OCI-LY1 (cell line): Measurements from ENCODE around the gene ADGRL4.

Experiments used
- H2AFZ ChIP-seq: fragments of 200-600 bp; sonication (generic), shearing (Covaris generic); 2 replicates; pipeline ENCODE4 v1.6.0; 2014; ENCODE audit warnings: antibody characterized with exemption, mild to moderate bottlenecking, low read length
- H3F3A ChIP-seq: fragments of 200-600 bp; sonication (generic), shearing (Covaris generic); 2 replicates; pipeline ENCODE4 v1.6.0; 2014; ENCODE audit warnings: mild to moderate bottlenecking, antibody characterized with exemption, low read length, moderate library complexity; ENCODE audit not compliant: insufficient read depth
- H3K27ac ChIP-seq: fragments of 200-600 bp; sonication (generic); 2 replicates; pipeline ENCODE4 v1.5.1; 2014; ENCODE audit warnings: low read length, mixed run types, mild to moderate bottlenecking, low read depth; ENCODE audit not compliant: poor library complexity, severe bottlenecking
- H3K27me3 ChIP-seq: fragments of 200-600 bp; sonication (generic); 2 replicates; pipeline ENCODE4 v1.6.0; 2014; ENCODE audit warnings: antibody characterized with exemption, mild to moderate bottlenecking, low read length, moderate library complexity; ENCODE audit not compliant: insufficient read depth
- H3K36me3 ChIP-seq: fragments of 200-600 bp; sonication (generic); 2 replicates; pipeline ENCODE4 v1.6.1; 2014; ENCODE audit warnings: mild to moderate bottlenecking, antibody characterized with exemption, low read length, moderate library complexity, mixed read lengths; ENCODE audit not compliant: insufficient read depth
- H3K4me1 ChIP-seq: fragments of 200-600 bp; sonication (generic); 2 replicates; pipeline ENCODE4 v1.5.1; 2014; ENCODE audit warnings: mild to moderate bottlenecking, low read length, moderate library complexity; ENCODE audit not compliant: insufficient read depth, severe bottlenecking
- H3K4me2 ChIP-seq: fragments of 200-600 bp; sonication (generic), shearing (Covaris generic); 2 replicates; pipeline ENCODE4 v1.6.1; 2014; ENCODE audit warnings: low read length
- H3K4me3 ChIP-seq: fragments of 200-600 bp; sonication (generic); 2 replicates; pipeline ENCODE4 v1.5.1; 2014; ENCODE audit warnings: low read length, low read depth, mild to moderate bottlenecking, mixed read lengths; ENCODE audit not compliant: poor library complexity, severe bottlenecking
- H3K79me2 ChIP-seq: fragments of 200-600 bp; shearing (Covaris generic); 2 replicates; pipeline ENCODE4 v1.6.1; 2016; ENCODE audit warnings: mixed run types, low read length, mixed read lengths; ENCODE audit not compliant: insufficient read depth
- H3K9ac ChIP-seq: fragments of 200-600 bp; sonication (generic), shearing (Covaris generic); 2 replicates; pipeline ENCODE4 v1.6.1; 2014; ENCODE audit warnings: mild to moderate bottlenecking, low read length, mixed read lengths
- H3K9me2 ChIP-seq: fragments of 200-600 bp; sonication (generic), shearing (Covaris generic); 2 replicates; pipeline ENCODE4 v1.6.1; 2014; ENCODE audit warnings: low read depth, mild to moderate bottlenecking, low read length, mixed read lengths
- H3K9me3 ChIP-seq: fragments of 200-600 bp; shearing (Covaris generic); 2 replicates; pipeline ENCODE4 v1.6.1; 2014; ENCODE audit warnings: low read length, mixed read lengths
- H4K20me1 ChIP-seq: fragments of 200-600 bp; sonication (generic), shearing (Covaris generic); 2 replicates; pipeline ENCODE4 v1.6.0; 2016; ENCODE audit warnings: mild to moderate bottlenecking, low read length; ENCODE audit not compliant: insufficient read depth
- EZH2 ChIP-seq: fragments of 200-600 bp; sonication (generic), shearing (Covaris generic); IDR thresholded peaks from 2 replicates; pipeline ENCODE4 v1.8.0; 2017; ENCODE audit warnings: borderline replicate concordance, mixed run types, mild to moderate bottlenecking, antibody characterized with exemption, low read length, moderate library complexity, mixed read lengths
- TF ChIP-seq, protein P1 (sequence below): fragments of 200-600 bp; sonication (generic), shearing (Covaris generic); IDR thresholded peaks from 2 replicates; pipeline ENCODE4 v1.5.1; 2017; ENCODE audit warnings: mild to moderate bottlenecking, antibody characterized with exemption, low read length, moderate library complexity, mixed read lengths

ADGRL4 gene

DNA sequence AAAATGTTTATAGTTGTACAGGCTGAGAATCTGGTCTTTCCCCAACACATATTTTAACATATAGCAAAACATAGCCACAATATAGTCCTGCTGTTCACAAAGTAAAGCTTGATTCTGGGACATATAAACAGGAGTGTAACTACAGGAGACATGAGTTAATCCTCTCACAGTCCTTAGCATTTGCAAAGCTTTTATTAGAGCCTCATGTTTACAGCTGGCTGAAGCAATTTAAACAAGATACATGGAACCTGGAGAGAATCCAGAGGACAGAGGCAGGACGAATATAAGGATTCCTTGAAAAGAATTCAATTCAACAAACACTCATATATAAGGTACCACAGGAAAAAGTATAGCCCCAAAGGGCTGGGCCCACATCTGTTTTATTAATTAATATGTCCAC lies 163.4 kb downstream of the ADGRL4 start:
- Histone ChIP-seq H3K4me3 (no peak overlapping the region), H3K9me3 (no peaks in the 10 kb centered on the region), H4K20me1 (no peaks in the 10 kb centered on the region), H3K4me1 (no peaks in the 10 kb centered on the region), H3K79me2 (no peaks in the 10 kb centered on the region), H2AFZ (no peak overlapping the region), H3K36me3 (no peaks in the 10 kb centered on the region), H3K9me2 (no peaks in the 10 kb centered on the region), H3K27me3 (no peaks in the 10 kb centered on the region), H3K4me2 (no peak overlapping the region), H3F3A (no peaks in the 10 kb centered on the region), H3K27ac (no peak overlapping the region), H3K9ac (no peak overlapping the region)
- TF ChIP-seq, protein P1, sequence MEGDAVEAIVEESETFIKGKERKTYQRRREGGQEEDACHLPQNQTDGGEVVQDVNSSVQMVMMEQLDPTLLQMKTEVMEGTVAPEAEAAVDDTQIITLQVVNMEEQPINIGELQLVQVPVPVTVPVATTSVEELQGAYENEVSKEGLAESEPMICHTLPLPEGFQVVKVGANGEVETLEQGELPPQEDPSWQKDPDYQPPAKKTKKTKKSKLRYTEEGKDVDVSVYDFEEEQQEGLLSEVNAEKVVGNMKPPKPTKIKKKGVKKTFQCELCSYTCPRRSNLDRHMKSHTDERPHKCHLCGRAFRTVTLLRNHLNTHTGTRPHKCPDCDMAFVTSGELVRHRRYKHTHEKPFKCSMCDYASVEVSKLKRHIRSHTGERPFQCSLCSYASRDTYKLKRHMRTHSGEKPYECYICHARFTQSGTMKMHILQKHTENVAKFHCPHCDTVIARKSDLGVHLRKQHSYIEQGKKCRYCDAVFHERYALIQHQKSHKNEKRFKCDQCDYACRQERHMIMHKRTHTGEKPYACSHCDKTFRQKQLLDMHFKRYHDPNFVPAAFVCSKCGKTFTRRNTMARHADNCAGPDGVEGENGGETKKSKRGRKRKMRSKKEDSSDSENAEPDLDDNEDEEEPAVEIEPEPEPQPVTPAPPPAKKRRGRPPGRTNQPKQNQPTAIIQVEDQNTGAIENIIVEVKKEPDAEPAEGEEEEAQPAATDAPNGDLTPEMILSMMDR: no peak
- no peak for TF ChIP-seq EZH2

DNA sequence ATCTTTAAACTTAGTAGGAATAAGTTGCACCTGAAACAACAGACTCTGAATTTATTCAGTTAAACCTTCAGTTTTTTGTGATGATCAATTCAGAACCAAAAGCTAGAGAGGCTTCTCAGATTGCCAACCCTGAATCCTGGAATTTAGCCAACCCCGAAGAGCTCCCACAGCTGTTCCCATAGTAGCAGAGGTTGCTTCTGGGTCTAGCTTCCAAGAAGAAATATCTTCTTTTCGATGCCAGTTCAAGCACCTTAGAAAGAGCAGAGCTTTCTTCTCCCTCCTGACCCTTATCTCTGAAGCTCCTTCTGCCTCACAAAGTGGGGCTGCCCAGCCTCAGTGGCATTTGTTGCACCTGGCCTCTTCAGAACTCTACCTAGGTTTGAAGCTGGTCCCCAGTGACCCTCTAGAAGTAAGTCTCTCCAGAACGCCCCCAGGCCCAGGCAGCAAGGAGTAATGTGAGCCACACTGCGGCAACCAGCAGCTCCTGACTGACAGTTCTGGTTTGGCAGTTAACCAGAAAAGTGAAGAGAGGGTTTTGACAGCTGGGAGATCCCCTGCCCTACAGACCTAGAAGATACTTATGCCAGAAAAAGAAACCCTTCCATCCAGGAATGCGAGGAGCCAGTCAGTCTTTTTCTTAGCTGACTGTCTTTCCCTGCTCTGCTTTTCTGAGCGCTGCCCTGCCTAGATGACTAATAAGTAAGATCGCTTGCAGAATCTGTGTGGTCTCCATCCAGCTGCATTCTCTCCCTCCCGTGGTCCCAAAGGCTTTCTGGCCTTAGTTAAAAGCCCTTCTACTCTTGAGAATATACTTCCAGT lies 165.9 kb downstream of the ADGRL4 start:
- Histone ChIP-seq H3K79me2 (no peaks in the 10 kb centered on the region), H3K9me3 (no peaks in the 10 kb centered on the region), H3K9me2 (no peaks in the 10 kb centered on the region), H2AFZ (no peak overlapping the region), H3K27ac (no peak overlapping the region), H3F3A (no peaks in the 10 kb centered on the region), H3K4me3 (no peak overlapping the region), H3K9ac (no peak overlapping the region), H3K36me3 (no peaks in the 10 kb centered on the region), H3K4me2 (no peak overlapping the region), H4K20me1 (no peaks in the 10 kb centered on the region), H3K4me1 (no peaks in the 10 kb centered on the region), H3K27me3 (no peaks in the 10 kb centered on the region)
- TF ChIP-seq, protein P1: no peak
- no peak for TF ChIP-seq EZH2
